H7 (cell line): ENCODE results near the gene PKN1. TPM values are rescaled to one million over a fixed set of nuclear protein-coding genes. Genes with fewer than 3 reads are reported as not detected.

ENCODE experiments used
- DNase-seq: peaks from one replicate; pipeline ENCODE4 v3.0.0; 2012
- H3K27me3 ChIP-seq: 2 replicates; pipeline ENCODE4 v1.6.0; 2011; ENCODE audit warnings: mild to moderate bottlenecking, low read length; ENCODE audit not compliant: control insufficient read depth, insufficient read depth
- H3K36me3 ChIP-seq: replicated peaks from 2 replicates; pipeline ENCODE4 v1.5.1; 2011; ENCODE audit warnings: low read length; ENCODE audit not compliant: control insufficient read depth, insufficient read depth
- H3K4me3 ChIP-seq: 2 replicates; pipeline ENCODE4 v1.5.1; 2011; ENCODE audit warnings: low read depth, mild to moderate bottlenecking, control low read depth, low read length, moderate library complexity; ENCODE audit not compliant: insufficient read depth
- total RNA-seq: library from RNA; depleted of rRNA; stranded (reverse); fragments of >200 nt; shearing (Covaris generic); gene quantifications from 2 replicates; pipeline ENCODE4 v1.2.3, GENCODE V29; 2014

PKN1 gene
- total RNA-seq, 1 experiment from 2014 or later: 108 TPM

- Histone ChIP-seq H3K27me3 (no peaks in the 10 kb centered on the region), H3K4me3 (no peak overlapping the region), H3K36me3 (peaks cover 1% of the 10 kb centered on the region)
- DNase-seq: peak; percentile 66
These were observed 41.0 kb downstream of the PKN1 start for GRCh38 chr19:14473978-14474578.

GRCh38 chr19:14474827-14475226 lies 41.7 kb downstream of the PKN1 start:
- Histone ChIP-seq H3K27me3 (no peaks in the 10 kb centered on the region), H3K4me3 (peak overlapping the region; percentile 17; the same call in 1 of the 2 replicates)

GRCh38 chr19:14475251-14476073 lies 42.4 kb downstream of the PKN1 start, which contains the start of gene PTGER1:
Gene PTGER1, minus strand, starts transcription at chr19:14475354. Its CDS starts 1,034 bp downstream, at chr19:14474320.
- peak; percentile 95 for DNase-seq
- H3K27me3 ChIP-seq: no peaks in the 10 kb centered on the region
- H3K4me3 ChIP-seq: peak within 1 kb of the TSS; percentile 22; the same call in 1 of the 2 replicates
- H3K36me3 ChIP-seq: peaks cover 2% of the 10 kb centered on the region; the same call in 1 of the 2 replicates

More at GRCh38 chr19:14474827-14475226, 41.7 kb downstream of the PKN1 start:
- H3K36me3 ChIP-seq: peaks cover 3% of the 10 kb centered on the region
- no peak for DNase-seq

DNA sequence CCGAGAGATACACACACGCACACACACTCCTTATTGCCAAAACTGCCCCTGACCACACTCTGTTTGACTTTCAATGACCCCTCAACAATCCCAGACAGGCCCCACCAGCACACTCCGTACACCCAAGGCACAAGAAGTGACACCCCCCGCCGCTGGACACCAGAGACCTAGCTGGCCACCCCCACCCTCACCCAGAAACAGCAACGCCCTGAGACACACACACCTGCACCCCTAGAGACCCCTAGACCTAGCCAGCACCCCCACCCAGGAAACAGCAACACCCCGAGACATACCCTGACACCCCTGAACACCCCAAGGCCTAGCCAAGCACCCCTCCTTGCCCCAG lies 43.2 kb downstream of the PKN1 start:
- DNase-seq: no peak
- Histone ChIP-seq H3K36me3 (peaks cover 2% of the 10 kb centered on the region; the same call in 1 of the 2 replicates), H3K27me3 (no peaks in the 10 kb centered on the region), H3K4me3 (no peak overlapping the region)

GRCh38 chr19:14476673-14477401 lies 43.7 kb downstream of the PKN1 start:
- DNase-seq: peak; percentile 78
- Histone ChIP-seq H3K36me3 (peaks cover 3% of the 10 kb centered on the region), H3K4me3 (no peak overlapping the region), H3K27me3 (no peaks in the 10 kb centered on the region)

GRCh38 chr19:14477418-14478112 lies 44.5 kb downstream of the PKN1 start:
- Histone ChIP-seq H3K27me3 (no peaks in the 10 kb centered on the region), H3K4me3 (no peak overlapping the region), H3K36me3 (peaks cover 3% of the 10 kb centered on the region)
- peak; percentile 33 for DNase-seq

DNA sequence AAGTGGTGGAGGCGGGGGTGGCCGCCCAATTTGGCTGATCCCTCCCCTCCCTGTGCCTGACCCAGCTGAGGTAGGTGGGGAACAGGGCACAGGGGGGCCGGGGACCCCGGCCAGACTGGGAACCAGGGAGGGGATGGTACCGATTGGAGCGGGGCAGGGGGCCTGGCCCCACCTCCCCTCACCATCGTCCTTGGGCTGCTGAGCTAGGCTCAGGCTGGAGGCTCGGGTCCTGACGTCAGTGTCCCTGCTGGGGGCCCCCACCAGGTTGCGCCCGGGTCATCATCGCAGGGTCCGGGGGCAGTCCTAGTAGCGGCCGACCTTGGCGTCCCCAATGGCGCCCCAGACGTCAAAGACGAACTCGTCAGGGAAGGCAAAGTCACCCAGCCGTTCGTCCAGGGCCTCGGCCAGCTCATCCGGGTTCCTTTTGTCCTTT lies 45.0 kb downstream of the PKN1 start:
- Histone ChIP-seq H3K36me3 (peaks cover 3% of the 10 kb centered on the region), H3K27me3 (no peaks in the 10 kb centered on the region), H3K4me3 (no peak overlapping the region)
- DNase-seq: peak; percentile 48

DNA sequence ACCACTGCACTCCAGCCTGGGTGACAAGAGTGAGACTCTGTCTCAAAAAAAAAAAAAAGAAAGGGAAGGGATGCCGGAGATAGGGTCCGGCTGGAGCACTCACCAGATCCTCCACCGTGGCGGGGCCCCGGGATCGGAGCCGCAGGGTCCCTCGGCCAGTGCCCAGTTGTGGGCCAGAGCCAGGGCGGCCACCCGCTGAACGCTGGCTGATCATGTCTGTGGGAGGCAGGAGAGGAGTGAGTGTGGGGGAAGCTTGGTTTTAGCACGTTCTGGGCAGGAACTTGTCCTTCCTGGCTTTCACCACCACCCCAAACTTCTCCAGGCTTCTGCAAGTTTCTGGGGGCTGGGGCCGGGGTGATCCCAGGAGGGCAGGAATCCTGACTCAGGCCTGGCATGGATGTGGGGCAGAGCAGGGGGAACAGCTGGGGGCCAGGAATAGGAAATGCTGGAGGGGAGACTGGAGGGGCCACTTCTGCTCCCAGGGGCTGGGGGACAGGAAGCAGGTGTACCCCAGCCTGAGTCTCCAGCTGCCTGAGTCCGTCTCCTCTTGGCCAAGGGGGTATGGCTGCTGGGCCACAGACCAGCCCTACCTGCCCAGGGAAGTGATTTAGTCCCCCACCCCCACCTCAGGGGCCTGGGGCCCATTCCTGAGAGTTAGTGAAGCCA lies 46.3 kb downstream of the PKN1 start:
- DNase-seq: no peak
- Histone ChIP-seq H3K27me3 (no peaks in the 10 kb centered on the region), H3K36me3 (peaks cover 3% of the 10 kb centered on the region), H3K4me3 (no peak overlapping the region)

DNA sequence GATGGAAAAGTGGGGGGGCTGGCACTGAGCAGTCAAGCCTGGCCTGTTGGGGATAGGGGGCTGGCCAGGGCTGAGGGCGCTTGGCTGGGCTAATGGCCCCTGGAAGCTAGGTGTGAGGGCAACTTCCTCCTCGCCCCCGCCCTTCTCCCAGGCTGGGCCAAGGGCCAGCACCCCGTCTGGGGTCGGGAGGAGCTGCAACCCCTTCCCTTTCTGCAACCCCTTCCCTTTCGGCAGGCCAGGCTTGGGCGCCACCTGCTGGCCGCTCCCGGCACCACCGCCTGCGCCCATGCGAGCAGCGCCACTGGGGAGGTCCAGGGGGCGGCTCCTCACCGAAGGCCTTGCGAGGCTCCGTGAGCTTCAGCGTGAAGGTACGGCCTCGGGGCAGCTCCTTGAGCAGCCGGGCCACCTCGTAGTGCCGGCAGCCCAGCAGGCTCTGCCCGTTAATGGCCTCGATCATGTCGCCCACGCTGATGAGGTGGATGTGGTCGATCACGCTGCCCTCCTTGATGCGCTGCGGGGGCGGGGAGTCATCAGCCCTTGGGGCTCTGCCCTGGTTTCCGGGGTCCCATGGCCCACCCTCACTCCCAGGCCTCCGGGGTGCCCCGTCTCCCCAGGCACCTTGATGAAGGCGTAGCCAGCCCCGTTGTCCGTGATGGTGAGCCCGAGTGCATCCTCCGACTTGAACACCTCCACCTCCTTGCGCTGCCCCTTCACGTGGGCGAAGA lies 47.0 kb downstream of the PKN1 start:
- H3K36me3 ChIP-seq: peaks cover 3% of the 10 kb centered on the region
- H3K4me3 ChIP-seq: no peak overlapping the region
- no peaks in the 10 kb centered on the region for H3K27me3 ChIP-seq
- DNase-seq: peak; percentile 99

DNA sequence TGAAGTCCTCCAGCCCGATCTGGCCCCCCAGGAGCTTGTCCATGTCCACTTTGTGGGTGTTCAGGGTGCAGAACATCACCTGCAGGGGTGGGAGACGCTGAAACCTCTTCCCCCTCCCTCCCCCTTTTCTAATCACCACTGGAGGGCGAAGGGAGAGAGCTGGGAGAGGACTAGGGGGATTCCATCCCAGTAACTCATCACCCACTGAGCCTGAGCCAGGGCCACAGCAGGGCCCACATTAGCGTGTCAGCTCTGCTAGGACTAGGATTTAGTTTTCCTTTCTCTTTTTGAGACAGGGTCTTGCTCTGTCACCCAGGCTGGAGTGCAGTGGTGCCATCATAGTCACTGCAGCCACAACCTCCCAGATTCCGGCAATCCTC lies 47.6 kb downstream of the PKN1 start:
- DNase-seq: peak; percentile 64
- Histone ChIP-seq H3K4me3 (no peak overlapping the region), H3K27me3 (no peaks in the 10 kb centered on the region), H3K36me3 (peaks cover 3% of the 10 kb centered on the region)

GRCh38 chr19:14482172-14482941 lies 49.3 kb downstream of the PKN1 start:
- H3K36me3 ChIP-seq: peaks cover 3% of the 10 kb centered on the region
- H3K27me3 ChIP-seq: no peaks in the 10 kb centered on the region
- peak; percentile 43 for DNase-seq
- H3K4me3 ChIP-seq: no peak overlapping the region

- Histone ChIP-seq H3K4me3 (no peak overlapping the region), H3K27me3 (no peaks in the 10 kb centered on the region), H3K36me3 (peaks cover 5% of the 10 kb centered on the region)
- DNase-seq: no peak
These were observed 54.4 kb downstream of the PKN1 start for GRCh38 chr19:14487370-14488125.
